MM.1S (cell line): ENCODE data around the gene GTPBP4.
A peak's percentile ranks its signal among the peaks of the same experiment; 100 is the strongest.

Source experiments
- DNase-seq: peaks from one replicate; pipeline ENCODE4 v3.0.0-alpha.2; 2015
- H2AFZ ChIP-seq: fragments of 300-600 bp; sonication (generic); 2 replicates; pipeline ENCODE4 v1.6.0; 2016; ENCODE audit warnings: antibody characterized with exemption, low read length
- H3F3A ChIP-seq: fragments of 300-600 bp; sonication (generic); 2 replicates; pipeline ENCODE4 v1.6.1; 2016; ENCODE audit warnings: mild to moderate bottlenecking, antibody characterized with exemption, low read length, moderate library complexity, mixed read lengths; ENCODE audit not compliant: insufficient read depth
- H3K27ac ChIP-seq: fragments of 300-600 bp; sonication (generic); 2 replicates; pipeline ENCODE4 v1.5.1; 2016; ENCODE audit warnings: mild to moderate bottlenecking, low read length
- H3K27me3 ChIP-seq: fragments of 300-600 bp; sonication (generic); replicated peaks from 2 replicates; pipeline ENCODE4 v1.6.0; 2016; ENCODE audit warnings: low read length; ENCODE audit not compliant: insufficient read depth
- H3K36me3 ChIP-seq: fragments of 300-600 bp; sonication (generic); replicated peaks from 2 replicates; pipeline ENCODE4 v1.6.1; 2016; ENCODE audit warnings: mild to moderate bottlenecking, low read length, mixed read lengths; ENCODE audit not compliant: insufficient read depth
- H3K4me1 ChIP-seq: fragments of 300-600 bp; sonication (generic); 2 replicates; pipeline ENCODE4 v1.6.1; 2016; ENCODE audit warnings: low read length, mixed read lengths
- H3K4me2 ChIP-seq: fragments of 300-600 bp; sonication (generic); 2 replicates; pipeline ENCODE4 v1.6.0; 2016; ENCODE audit warnings: low read depth, low read length
- H3K4me3 ChIP-seq: fragments of 300-600 bp; sonication (generic); 2 replicates; pipeline ENCODE4 v1.5.1; 2016; ENCODE audit warnings: low read length, mixed read lengths
- H3K79me2 ChIP-seq: fragments of 300-600 bp; sonication (generic); 2 replicates; pipeline ENCODE4 v1.6.1; 2016; ENCODE audit warnings: mixed run types, low read length, mixed read lengths
- H3K9ac ChIP-seq: fragments of 300-600 bp; sonication (generic); 2 replicates; pipeline ENCODE4 v1.6.1; 2016; ENCODE audit warnings: low read length, mixed read lengths
- H3K9me2 ChIP-seq: fragments of 300-600 bp; sonication (generic); replicated peaks from 2 replicates; pipeline ENCODE4 v1.6.1; 2016; ENCODE audit warnings: mild to moderate bottlenecking, low read length, mixed read lengths; ENCODE audit not compliant: insufficient read depth
- H3K9me3 ChIP-seq: fragments of 300-600 bp; sonication (generic); replicated peaks from 2 replicates; pipeline ENCODE4 v1.6.1; 2016; ENCODE audit warnings: mild to moderate bottlenecking, low read length, mixed read lengths; ENCODE audit not compliant: insufficient read depth
- H4K20me1 ChIP-seq: fragments of 300-600 bp; sonication (generic); 2 replicates; pipeline ENCODE4 v1.6.1; 2016; ENCODE audit warnings: mild to moderate bottlenecking, low read length, moderate library complexity, mixed read lengths; ENCODE audit not compliant: insufficient read depth
- CTCF ChIP-seq: fragments of 300-600 bp; sonication (generic); IDR thresholded peaks from 2 replicates; pipeline ENCODE4 v1.5.1; 2016; ENCODE audit warnings: antibody characterized with exemption, low read length, mixed read lengths
- EZH2 ChIP-seq: fragments of 300-600 bp; sonication (generic); optimal IDR thresholded peaks from 2 replicates; pipeline ENCODE3; 2017; ENCODE audit warnings: low read depth, mild to moderate bottlenecking, antibody characterized with exemption, low read length, mixed read lengths
- EZH2phosphoT487 ChIP-seq: fragments of 300-600 bp; sonication (generic); IDR thresholded peaks from 2 replicates; pipeline ENCODE4 v1.6.1; 2018; ENCODE audit warnings: antibody characterized with exemption, low read length

The GTPBP4 gene

GRCh38 chr10:1049425-1049958 is 61.3 kb downstream of the GTPBP4 start:
- Histone ChIP-seq H3K4me1 (peaks cover 30% of the 10 kb centered on the region), H3K27me3 (no peaks in the 10 kb centered on the region), H3K4me3 (peak overlapping the region; percentile 99), H3K27ac (peak overlapping the region; percentile 99), H3K4me2 (peak overlapping the region; percentile 56), H3K79me2 (peaks cover 74% of the 10 kb centered on the region), H3K9me2 (no peaks in the 10 kb centered on the region), H2AFZ (no peak overlapping the region), H4K20me1 (no peaks in the 10 kb centered on the region), H3K9ac (peak overlapping the region; percentile 97), H3K36me3 (no peaks in the 10 kb centered on the region), H3K9me3 (no peaks in the 10 kb centered on the region), H3F3A (peaks cover 26% of the 10 kb centered on the region)
- TF ChIP-seq CTCF: no peak
- TF ChIP-seq EZH2phosphoT487: no peak
- TF ChIP-seq EZH2: no peak
- DNase-seq: no peak

DNA sequence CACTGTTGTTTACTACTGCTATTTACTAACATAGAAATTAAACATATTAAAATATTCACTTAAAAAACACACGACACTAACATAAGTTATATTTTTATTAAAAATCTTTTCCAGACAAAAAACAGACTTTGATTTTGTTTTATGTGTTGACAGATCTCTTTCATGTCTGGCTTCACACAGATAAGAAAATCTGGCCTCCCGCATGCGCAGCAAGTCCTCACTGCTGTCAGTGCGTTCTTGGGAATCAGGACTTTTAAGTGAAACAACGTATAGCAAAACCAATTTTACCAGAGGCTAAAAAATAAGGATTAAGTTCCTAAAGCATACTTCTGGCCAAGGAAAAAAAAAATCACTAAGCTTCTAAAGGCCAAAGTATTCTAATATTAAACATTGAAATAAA is 61.9 kb downstream of the GTPBP4 start:
- Histone ChIP-seq H3K36me3 (no peaks in the 10 kb centered on the region), H3K9ac (peak overlapping the region; percentile 97; the same call in 1 of the 2 replicates)
- TF ChIP-seq EZH2 (no peak), CTCF (no peak), EZH2phosphoT487 (no peak)

GRCh38 chr10:1050554-1050953 is 62.3 kb downstream of the GTPBP4 start:
- peak; percentile 31 for TF ChIP-seq CTCF
- TF ChIP-seq EZH2phosphoT487: no peak
- H3K9ac ChIP-seq: no peak overlapping the region
- peak overlapping the region; percentile 99; the same call in 1 of the 2 replicates for H3K4me3 ChIP-seq
- H3F3A ChIP-seq: peaks cover 23% of the 10 kb centered on the region
- peaks cover 29% of the 10 kb centered on the region for H3K4me1 ChIP-seq
- no peaks in the 10 kb centered on the region for H3K9me2 ChIP-seq
- H3K4me2 ChIP-seq: peak overlapping the region; percentile 30
- H2AFZ ChIP-seq: no peak overlapping the region
- no peaks in the 10 kb centered on the region for H4K20me1 ChIP-seq
- H3K27ac ChIP-seq: peak overlapping the region; percentile 99; the same call in 1 of the 2 replicates
- DNase-seq: peak; percentile 80
- peaks cover 74% of the 10 kb centered on the region for H3K79me2 ChIP-seq
- H3K9me3 ChIP-seq: no peaks in the 10 kb centered on the region
- no peaks in the 10 kb centered on the region for H3K36me3 ChIP-seq
- no peaks in the 10 kb centered on the region for H3K27me3 ChIP-seq

More for the DNA sequence above, 61.9 kb downstream of the GTPBP4 start:
- Histone ChIP-seq H3K79me2 (peaks cover 74% of the 10 kb centered on the region), H3K27ac (peak overlapping the region; percentile 99; the same call in 1 of the 2 replicates), H3K9me3 (no peaks in the 10 kb centered on the region), H3K27me3 (no peaks in the 10 kb centered on the region), H2AFZ (no peak overlapping the region), H3K4me2 (peak overlapping the region; percentile 30), H3F3A (peaks cover 23% of the 10 kb centered on the region), H3K9me2 (no peaks in the 10 kb centered on the region), H3K4me3 (peak overlapping the region; percentile 99), H4K20me1 (no peaks in the 10 kb centered on the region), H3K4me1 (peaks cover 30% of the 10 kb centered on the region)
- peak; percentile 43 for DNase-seq
